ENCODE results near the gene FNTB.

Gene FNTB

DNA sequence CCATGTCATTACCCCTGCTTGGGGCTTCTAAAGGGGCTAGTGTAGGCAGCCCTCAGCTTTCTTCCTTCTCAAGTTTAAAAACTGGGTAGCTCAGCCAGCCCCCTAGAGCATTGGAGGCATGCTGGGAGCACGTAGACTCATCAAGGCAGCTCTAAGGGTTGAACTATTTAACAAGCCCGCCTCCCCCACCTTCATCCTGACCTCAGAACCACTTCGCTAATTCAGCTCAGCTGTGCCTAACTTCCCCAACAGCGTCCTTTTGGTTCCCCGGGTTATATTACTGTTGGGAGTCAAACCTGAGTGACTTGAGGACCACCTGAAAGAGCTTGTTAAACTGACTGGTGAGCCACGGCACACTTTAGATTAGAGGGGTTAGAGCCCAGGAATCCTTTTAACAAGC, 85.6 kb downstream of the FNTB start:
- no peak for TF ChIP-seq POLR2AphosphoS5 (IDR thresholded peaks at IDR 0.05; ENCODE audit: low read depth)
- no peak for TF ChIP-seq SPI1 (IDR thresholded peaks at IDR 0.05; ENCODE audit: borderline replicate concordance, low read depth)
- TF ChIP-seq GABPA (IDR thresholded peaks at IDR 0.05; ENCODE audit: low read depth), result no peak
- TF ChIP-seq, protein P1, sequence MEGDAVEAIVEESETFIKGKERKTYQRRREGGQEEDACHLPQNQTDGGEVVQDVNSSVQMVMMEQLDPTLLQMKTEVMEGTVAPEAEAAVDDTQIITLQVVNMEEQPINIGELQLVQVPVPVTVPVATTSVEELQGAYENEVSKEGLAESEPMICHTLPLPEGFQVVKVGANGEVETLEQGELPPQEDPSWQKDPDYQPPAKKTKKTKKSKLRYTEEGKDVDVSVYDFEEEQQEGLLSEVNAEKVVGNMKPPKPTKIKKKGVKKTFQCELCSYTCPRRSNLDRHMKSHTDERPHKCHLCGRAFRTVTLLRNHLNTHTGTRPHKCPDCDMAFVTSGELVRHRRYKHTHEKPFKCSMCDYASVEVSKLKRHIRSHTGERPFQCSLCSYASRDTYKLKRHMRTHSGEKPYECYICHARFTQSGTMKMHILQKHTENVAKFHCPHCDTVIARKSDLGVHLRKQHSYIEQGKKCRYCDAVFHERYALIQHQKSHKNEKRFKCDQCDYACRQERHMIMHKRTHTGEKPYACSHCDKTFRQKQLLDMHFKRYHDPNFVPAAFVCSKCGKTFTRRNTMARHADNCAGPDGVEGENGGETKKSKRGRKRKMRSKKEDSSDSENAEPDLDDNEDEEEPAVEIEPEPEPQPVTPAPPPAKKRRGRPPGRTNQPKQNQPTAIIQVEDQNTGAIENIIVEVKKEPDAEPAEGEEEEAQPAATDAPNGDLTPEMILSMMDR (IDR thresholded peaks at IDR 0.05; ENCODE audit: insufficient read depth, low read length), result no peak
- TF ChIP-seq, protein P2, sequence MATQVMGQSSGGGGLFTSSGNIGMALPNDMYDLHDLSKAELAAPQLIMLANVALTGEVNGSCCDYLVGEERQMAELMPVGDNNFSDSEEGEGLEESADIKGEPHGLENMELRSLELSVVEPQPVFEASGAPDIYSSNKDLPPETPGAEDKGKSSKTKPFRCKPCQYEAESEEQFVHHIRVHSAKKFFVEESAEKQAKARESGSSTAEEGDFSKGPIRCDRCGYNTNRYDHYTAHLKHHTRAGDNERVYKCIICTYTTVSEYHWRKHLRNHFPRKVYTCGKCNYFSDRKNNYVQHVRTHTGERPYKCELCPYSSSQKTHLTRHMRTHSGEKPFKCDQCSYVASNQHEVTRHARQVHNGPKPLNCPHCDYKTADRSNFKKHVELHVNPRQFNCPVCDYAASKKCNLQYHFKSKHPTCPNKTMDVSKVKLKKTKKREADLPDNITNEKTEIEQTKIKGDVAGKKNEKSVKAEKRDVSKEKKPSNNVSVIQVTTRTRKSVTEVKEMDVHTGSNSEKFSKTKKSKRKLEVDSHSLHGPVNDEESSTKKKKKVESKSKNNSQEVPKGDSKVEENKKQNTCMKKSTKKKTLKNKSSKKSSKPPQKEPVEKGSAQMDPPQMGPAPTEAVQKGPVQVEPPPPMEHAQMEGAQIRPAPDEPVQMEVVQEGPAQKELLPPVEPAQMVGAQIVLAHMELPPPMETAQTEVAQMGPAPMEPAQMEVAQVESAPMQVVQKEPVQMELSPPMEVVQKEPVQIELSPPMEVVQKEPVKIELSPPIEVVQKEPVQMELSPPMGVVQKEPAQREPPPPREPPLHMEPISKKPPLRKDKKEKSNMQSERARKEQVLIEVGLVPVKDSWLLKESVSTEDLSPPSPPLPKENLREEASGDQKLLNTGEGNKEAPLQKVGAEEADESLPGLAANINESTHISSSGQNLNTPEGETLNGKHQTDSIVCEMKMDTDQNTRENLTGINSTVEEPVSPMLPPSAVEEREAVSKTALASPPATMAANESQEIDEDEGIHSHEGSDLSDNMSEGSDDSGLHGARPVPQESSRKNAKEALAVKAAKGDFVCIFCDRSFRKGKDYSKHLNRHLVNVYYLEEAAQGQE (IDR thresholded peaks at IDR 0.05; ENCODE audit: insufficient replicate concordance, low read depth), result no peak
- H3K27me3 ChIP-seq (ENCODE audit: insufficient read depth, poor library complexity, severe bottlenecking), result no peaks in the 10 kb centered on the region
- no peak overlapping the region for H3K4me3 ChIP-seq (replicated peaks; ENCODE audit: insufficient read depth, low read length)
- peak in 1 of 2 experiments; percentile 51 for DNase-seq (ENCODE audit: low read depth in 1 of 2, low spot score in 1 of 2)
- no peak overlapping the region; the same call in 1 of the 2 replicates for H3K27ac ChIP-seq (replicated peaks)

DNA sequence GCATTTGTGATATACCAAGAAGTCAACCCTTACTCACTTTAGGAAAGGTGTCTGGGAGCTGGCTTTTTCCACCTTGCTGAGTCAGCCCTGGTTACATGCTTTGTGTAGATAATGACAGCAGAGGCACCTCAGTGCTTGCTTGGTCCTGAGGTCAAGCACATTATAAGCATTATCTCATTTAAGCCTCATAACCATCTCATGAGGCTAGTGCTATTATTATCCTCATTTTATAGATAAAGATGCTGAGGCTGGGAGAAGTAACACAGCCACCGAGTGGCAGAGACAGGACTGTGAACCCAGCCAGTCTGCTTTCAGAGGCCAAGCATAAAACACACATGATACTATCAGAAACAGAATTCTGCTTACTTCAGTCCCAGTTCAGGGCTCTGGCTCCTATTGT, 86.2 kb downstream of the FNTB start:
- H3K27me3 ChIP-seq (ENCODE audit: insufficient read depth, poor library complexity, severe bottlenecking), result no peaks in the 10 kb centered on the region
- no peak for DNase-seq (ENCODE audit: low read depth in 1 of 2, low spot score in 1 of 2)
- TF ChIP-seq, protein P1 (IDR thresholded peaks at IDR 0.05; ENCODE audit: insufficient read depth, low read length), result no peak
- TF ChIP-seq, protein P2 (IDR thresholded peaks at IDR 0.05; ENCODE audit: insufficient replicate concordance, low read depth), result no peak
- TF ChIP-seq POLR2AphosphoS5 (IDR thresholded peaks at IDR 0.05; ENCODE audit: low read depth) (no peak), GABPA (IDR thresholded peaks at IDR 0.05; ENCODE audit: low read depth) (no peak)
- no peak overlapping the region for H3K4me3 ChIP-seq (replicated peaks; ENCODE audit: insufficient read depth, low read length)
- H3K27ac ChIP-seq (replicated peaks), result no peak overlapping the region

DNA sequence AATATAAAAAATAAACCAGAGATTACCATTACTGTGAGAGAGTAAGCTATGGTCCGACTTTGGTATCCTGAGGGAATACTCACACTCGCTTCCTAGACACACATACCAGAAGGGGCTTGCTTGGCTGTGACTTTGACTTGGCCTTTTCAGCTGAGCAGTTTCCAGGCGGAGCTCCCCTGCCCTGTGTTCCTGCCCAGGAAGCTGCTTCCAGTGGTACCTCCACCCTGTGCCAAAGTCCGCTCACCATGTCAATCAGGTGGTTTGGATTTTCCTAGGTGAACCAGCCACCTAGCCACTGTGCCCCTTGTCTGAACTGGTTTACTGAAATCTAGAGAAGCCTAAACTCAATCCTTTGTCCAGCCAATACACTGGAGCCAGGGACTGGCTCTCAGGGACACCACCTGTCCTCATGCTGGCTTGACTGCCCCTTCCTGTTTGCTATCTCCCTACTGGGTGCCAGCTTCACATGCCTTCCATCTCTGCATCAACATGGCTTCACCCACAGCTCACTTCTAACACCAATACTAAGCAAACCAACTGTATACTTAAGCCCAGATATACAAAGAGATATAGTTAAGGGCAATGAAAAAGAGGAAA, 87.0 kb downstream of the FNTB start:
- Histone ChIP-seq H3K27me3 (ENCODE audit: insufficient read depth, poor library complexity, severe bottlenecking) (no peaks in the 10 kb centered on the region), H3K4me3 (replicated peaks; ENCODE audit: insufficient read depth, low read length) (no peak overlapping the region), H3K27ac (replicated peaks) (peak overlapping the region; percentile 55)
- TF ChIP-seq, protein P1 (IDR thresholded peaks at IDR 0.05; ENCODE audit: insufficient read depth, low read length), result no peak
- TF ChIP-seq POLR2AphosphoS5 (IDR thresholded peaks at IDR 0.05; ENCODE audit: low read depth) (no peak), SPI1 (IDR thresholded peaks at IDR 0.05; ENCODE audit: borderline replicate concordance, low read depth) (no peak)
- TF ChIP-seq, protein P2 (IDR thresholded peaks at IDR 0.05; ENCODE audit: insufficient replicate concordance, low read depth), result no peak
- DNase-seq (ENCODE audit: low read depth in 1 of 2, low spot score in 1 of 2), result no peak

Measured in HL-60 (cell line).